A673 (cell line): ENCODE results near the gene SYNE1.

Experiments
- EZH2 ChIP-seq: fragments of 200-600 bp; sonication (generic); IDR thresholded peaks from 2 replicates; pipeline ENCODE4 v1.6.1; 2017; ENCODE audit warnings: borderline replicate concordance, low read depth, mild to moderate bottlenecking, mixed read lengths, antibody characterized with exemption, low read length; ENCODE audit not compliant: poor library complexity, severe bottlenecking
- TF ChIP-seq, protein P1 (sequence below): fragments of 300-800, 200-600 bp; sonication (generic); conservative IDR thresholded peaks from 2 replicates; pipeline ENCODE4 v1.5.1; 2017; ENCODE audit warnings: low read depth, mild to moderate bottlenecking, antibody characterized with exemption, low read length, moderate library complexity, mixed read lengths

- TF ChIP-seq EZH2, result no peak
- TF ChIP-seq, protein P1, sequence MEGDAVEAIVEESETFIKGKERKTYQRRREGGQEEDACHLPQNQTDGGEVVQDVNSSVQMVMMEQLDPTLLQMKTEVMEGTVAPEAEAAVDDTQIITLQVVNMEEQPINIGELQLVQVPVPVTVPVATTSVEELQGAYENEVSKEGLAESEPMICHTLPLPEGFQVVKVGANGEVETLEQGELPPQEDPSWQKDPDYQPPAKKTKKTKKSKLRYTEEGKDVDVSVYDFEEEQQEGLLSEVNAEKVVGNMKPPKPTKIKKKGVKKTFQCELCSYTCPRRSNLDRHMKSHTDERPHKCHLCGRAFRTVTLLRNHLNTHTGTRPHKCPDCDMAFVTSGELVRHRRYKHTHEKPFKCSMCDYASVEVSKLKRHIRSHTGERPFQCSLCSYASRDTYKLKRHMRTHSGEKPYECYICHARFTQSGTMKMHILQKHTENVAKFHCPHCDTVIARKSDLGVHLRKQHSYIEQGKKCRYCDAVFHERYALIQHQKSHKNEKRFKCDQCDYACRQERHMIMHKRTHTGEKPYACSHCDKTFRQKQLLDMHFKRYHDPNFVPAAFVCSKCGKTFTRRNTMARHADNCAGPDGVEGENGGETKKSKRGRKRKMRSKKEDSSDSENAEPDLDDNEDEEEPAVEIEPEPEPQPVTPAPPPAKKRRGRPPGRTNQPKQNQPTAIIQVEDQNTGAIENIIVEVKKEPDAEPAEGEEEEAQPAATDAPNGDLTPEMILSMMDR, result no peak
These were observed 558.4 kb downstream of the SYNE1 start for GRCh38 chr6:152078804-152079203.
